Activated T-helper 1 cell treated with anti-CD3 and anti-CD28 coated beads, Interleukin-2, amount 50 U/mL, for 16 hours (primary cell): Measurements from ENCODE around the gene JOSD1.

Source experiments
- DNase-seq, 2 donors: peaks; one replicate each; pipeline ENCODE4 v3.0.0-alpha.2; 2020; ENCODE audit warnings: low read depth in 1 of 2, low spot score in 1 of 2

JOSD1 gene

GRCh38 chr22:38715176-38715764 lies 14.5 kb upstream of the JOSD1 start:
- no peak for DNase-seq

GRCh38 chr22:38713921-38714320 lies 13.2 kb upstream of the JOSD1 start:
- no peak for DNase-seq

- DNase-seq = no peak
These were observed 11.9 kb upstream of the JOSD1 start for GRCh38 chr22:38712486-38713207.

GRCh38 chr22:38710866-38711265 lies 10.1 kb upstream of the JOSD1 start:
- no peak for DNase-seq

- DNase-seq = no peak
These were observed 9.6 kb upstream of the JOSD1 start for GRCh38 chr22:38710351-38710750.

GRCh38 chr22:38709306-38709705 lies 8.6 kb upstream of the JOSD1 start:
- no peak for DNase-seq

GRCh38 chr22:38707984-38708383 lies 7.2 kb upstream of the JOSD1 start:
- DNase-seq = no peak

- DNase-seq = no peak
These were observed 6.6 kb upstream of the JOSD1 start for GRCh38 chr22:38707346-38707745.

- DNase-seq = no peak
These were observed 6.1 kb upstream of the JOSD1 start for GRCh38 chr22:38706901-38707195.

- peak in 1 of 2 donors; percentile 14 for DNase-seq
These were observed 5.6 kb upstream of the JOSD1 start for GRCh38 chr22:38706101-38706900.

GRCh38 chr22:38705235-38706100 lies 4.7 kb upstream of the JOSD1 start, which contains the start of gene GTPBP1:
Gene GTPBP1, plus strand, starts transcription at chr22:38705944. Its CDS starts 12 bp downstream, at chr22:38705956.
- DNase-seq = peak; percentile 88 to 94

GRCh38 chr22:38704654-38705234 lies 4.0 kb upstream of the JOSD1 start:
- DNase-seq = no peak

- no peak for DNase-seq
These were observed 414 bp downstream of the JOSD1 start for GRCh38 chr22:38700270-38700788.

- no peak for DNase-seq
These were observed 959 bp downstream of the JOSD1 start for GRCh38 chr22:38699784-38700183.

- DNase-seq = no peak
These were observed 1.6 kb downstream of the JOSD1 start for GRCh38 chr22:38699143-38699542.

- no peak for DNase-seq
These were observed 2.2 kb downstream of the JOSD1 start for GRCh38 chr22:38698407-38699094.

- DNase-seq = no peak
These were observed 3.2 kb downstream of the JOSD1 start for GRCh38 chr22:38697425-38698089.

- DNase-seq = peak in 1 of 2 donors; percentile 17
These were observed 3.9 kb downstream of the JOSD1 start for GRCh38 chr22:38696606-38697424.

GRCh38 chr22:38694940-38695339 lies 5.8 kb downstream of the JOSD1 start:
- DNase-seq = no peak
